HG02885 (cell line): ENCODE data around the gene FAF1.
"Not testable (repeated sequence)": the region's sequence is repeated elsewhere in the genome, so short reads cannot be mapped to it uniquely, and the experiment has no call there.

ENCODE experiments used
- ATAC-seq: cut with Tn5 transposase; IDR thresholded peaks from one replicate; pipeline ENCODE4 v1.9.1; 2021; ENCODE audit warnings: mild to moderate bottlenecking; ENCODE audit not compliant: unreplicated experiment, poor library complexity

FAF1 gene

GRCh38 chr1:50820545-50820944 lies 139.5 kb downstream of the FAF1 start:
- no peak for ATAC-seq

- ATAC-seq = peak; percentile 48
Observed at GRCh38 chr1:50812346-50812745, 147.7 kb downstream of the FAF1 start.

GRCh38 chr1:50808296-50808695 lies 151.8 kb downstream of the FAF1 start:
- ATAC-seq = no peak

GRCh38 chr1:50796272-50796671 lies 163.8 kb downstream of the FAF1 start:
- ATAC-seq = no peak

GRCh38 chr1:50793521-50793920 lies 166.5 kb downstream of the FAF1 start:
- no peak for ATAC-seq

GRCh38 chr1:50787266-50787665 lies 172.8 kb downstream of the FAF1 start:
- ATAC-seq = no peak

- no peak for ATAC-seq
Observed at GRCh38 chr1:50783286-50783685, 176.8 kb downstream of the FAF1 start.

GRCh38 chr1:50780797-50781196 lies 179.3 kb downstream of the FAF1 start:
- ATAC-seq = no peak

- ATAC-seq = no peak
Observed at GRCh38 chr1:50779801-50780200, 180.3 kb downstream of the FAF1 start.

- no peak for ATAC-seq
Observed at GRCh38 chr1:50775740-50776139, 184.3 kb downstream of the FAF1 start.

GRCh38 chr1:50774759-50775351 lies 185.2 kb downstream of the FAF1 start:
- ATAC-seq = no peak

- no peak for ATAC-seq
Observed at GRCh38 chr1:50766688-50767087, 193.4 kb downstream of the FAF1 start.

- not testable (repeated sequence) for ATAC-seq
Observed at GRCh38 chr1:50756543-50756942, 203.5 kb downstream of the FAF1 start.

- ATAC-seq = not testable (repeated sequence)
Observed at GRCh38 chr1:50754764-50755163, 205.3 kb downstream of the FAF1 start.

GRCh38 chr1:50750021-50750619 lies 209.9 kb downstream of the FAF1 start:
- ATAC-seq = no peak

- ATAC-seq = no peak
Observed at GRCh38 chr1:50747394-50747793, 212.7 kb downstream of the FAF1 start.

- no peak for ATAC-seq
Observed at GRCh38 chr1:50742523-50742922, 217.5 kb downstream of the FAF1 start.

GRCh38 chr1:50739125-50739524 lies 220.9 kb downstream of the FAF1 start:
- ATAC-seq = no peak

- no peak for ATAC-seq
Observed at GRCh38 chr1:50735443-50735842, 224.6 kb downstream of the FAF1 start.

GRCh38 chr1:50727578-50727977 lies 232.5 kb downstream of the FAF1 start:
- ATAC-seq = not testable (repeated sequence)

- peak; percentile 86 for ATAC-seq
Observed at GRCh38 chr1:50724626-50725286, 235.3 kb downstream of the FAF1 start.
